GM23248 (cell line): ENCODE data around the gene P2RX7. TPM values are rescaled to one million over a fixed set of nuclear protein-coding genes. Genes with fewer than 3 reads are reported as not detected.

Experiments used
- DNase-seq: peaks from one replicate; pipeline ENCODE4 v3.0.0-alpha.2; 2015
- H2AFZ ChIP-seq: fragments of 200-600 bp; sonication (generic); 2 replicates; pipeline ENCODE4 v1.6.1; 2016; ENCODE audit warnings: antibody characterized with exemption
- H3F3A ChIP-seq: fragments of 200-600 bp; sonication (generic); 2 replicates; pipeline ENCODE4 v1.6.1; 2016; ENCODE audit warnings: mild to moderate bottlenecking, antibody characterized with exemption, mixed run types; ENCODE audit not compliant: insufficient read depth
- H3K27ac ChIP-seq: fragments of 200-600 bp; sonication (generic); 2 replicates; pipeline ENCODE4 v1.5.1; 2016; ENCODE audit warnings: mild to moderate bottlenecking
- H3K27me3 ChIP-seq: fragments of 200-600 bp; sonication (generic); replicated peaks from 2 replicates; pipeline ENCODE4 v1.6.1; 2016; ENCODE audit warnings: mild to moderate bottlenecking; ENCODE audit not compliant: insufficient read depth
- H3K36me3 ChIP-seq: fragments of 200-600 bp; sonication (generic); 2 replicates; pipeline ENCODE4 v1.6.1; 2016; ENCODE audit warnings: low read depth, mild to moderate bottlenecking
- H3K4me1 ChIP-seq: fragments of 200-600 bp; sonication (generic); 2 replicates; pipeline ENCODE4 v1.6.1; 2016; ENCODE audit warnings: mild to moderate bottlenecking; ENCODE audit not compliant: insufficient read depth
- H3K4me2 ChIP-seq: fragments of 200-600 bp; sonication (generic); one replicate; pipeline ENCODE4 v1.6.1; 2016; ENCODE audit warnings: mild to moderate bottlenecking; ENCODE audit not compliant: unreplicated experiment
- H3K4me3 ChIP-seq: fragments of 200-600 bp; sonication (generic); 2 replicates; pipeline ENCODE4 v1.5.1; 2016; ENCODE audit warnings: mild to moderate bottlenecking
- H3K79me2 ChIP-seq: fragments of 200-600 bp; sonication (generic); 2 replicates; pipeline ENCODE4 v1.6.1; 2016; ENCODE audit warnings: mild to moderate bottlenecking; ENCODE audit not compliant: insufficient read depth
- H3K9ac ChIP-seq: fragments of 200-600 bp; sonication (generic); 2 replicates; pipeline ENCODE4 v1.6.1; 2016; ENCODE audit warnings: mild to moderate bottlenecking
- H3K9me2 ChIP-seq: fragments of 200-600 bp; sonication (generic); 2 replicates; pipeline ENCODE4 v1.6.1; 2016; ENCODE audit warnings: mixed run types, mild to moderate bottlenecking, moderate library complexity; ENCODE audit not compliant: insufficient read depth
- H3K9me3 ChIP-seq: fragments of 200-600 bp; sonication (generic); one replicate; pipeline ENCODE4 v1.6.1; 2017; ENCODE audit warnings: low read depth
- H4K20me1 ChIP-seq: fragments of 200-600 bp; sonication (generic); 2 replicates; pipeline ENCODE4 v1.6.0; 2016; ENCODE audit not compliant: insufficient read depth
- EZH2 ChIP-seq: fragments of 200-600 bp; sonication (generic); IDR thresholded peaks from 2 replicates; pipeline ENCODE4 v1.6.1; 2018; ENCODE audit warnings: antibody characterized with exemption, mild to moderate bottlenecking; ENCODE audit not compliant: insufficient read depth, poor library complexity, severe bottlenecking
- EZH2phosphoT487 ChIP-seq: fragments of 200-600 bp; sonication (generic); IDR thresholded peaks from 2 replicates; pipeline ENCODE4 v1.6.1; 2018; ENCODE audit warnings: antibody characterized with exemption, moderate library complexity, mild to moderate bottlenecking, low read depth; ENCODE audit not compliant: insufficient read depth
- WGBS, 2 experiments: methylation state at CpG; one replicate each; pipeline ENCODE4 v1.1.6; 2015 to 2017; ENCODE audit warnings: low lambda C conversion rate in 2 of 2, low coverage in 1 of 2; ENCODE audit errors: missing lambda C conversion rate in 2 of 2; 5-methylcytosine and 5-hydroxymethylcytosine counted together
- in situ Hi-C: fragments of 300-500 bp; cut with MboI; formaldehyde crosslinking; loops from 2 replicates; pipeline ENCODE4 v1.15.0; 2020
- polyA plus RNA-seq: library from polyadenylated mRNA; unstranded; fragments of >200 nt; fragmentation: Nextera tagmentation; extraction: Ambion mirVana; gene quantifications from 2 replicates; pipeline ENCODE4 v1.2.1, GENCODE V29; 2016
- total RNA-seq: library from RNA; depleted of rRNA; stranded (reverse); fragments of >200 nt; shearing (Covaris generic); gene quantifications from 2 replicates; pipeline ENCODE4 v1.2.3, GENCODE V29; 2014

Gene P2RX7
- total and polyA plus RNA-seq, 2 experiments from 2014 or later, result 0.53 to 0.54 TPM

DNA sequence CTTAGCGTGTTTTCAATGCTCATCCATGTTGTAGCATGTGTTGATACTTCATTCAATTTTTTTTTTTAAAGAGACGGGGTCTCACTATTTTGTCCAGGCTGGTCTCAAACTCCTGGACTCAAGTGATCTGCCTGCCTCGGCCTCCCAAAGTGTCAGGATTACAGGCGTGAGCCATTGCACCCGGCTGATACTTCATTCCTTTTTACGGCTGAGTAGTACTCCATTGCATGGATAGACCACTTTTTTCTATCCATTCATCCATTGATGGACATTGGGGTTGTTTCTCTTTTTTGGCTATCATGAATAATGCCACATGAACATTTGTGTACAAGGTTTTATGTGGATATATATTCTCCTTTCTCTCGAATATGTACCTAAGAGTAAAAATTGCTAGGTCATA is 1.2 kb downstream of the P2RX7 start:
- in situ Hi-C loops, result no loop called here
- no peak overlapping the region for H3K4me3 ChIP-seq
- 88 to 89% methylated on average over 7 of the region's 7 CpGs for WGBS, 2 experiments
- no peaks in the 10 kb centered on the region for H3K9me2 ChIP-seq
- H4K20me1 ChIP-seq, result no peaks in the 10 kb centered on the region
- DNase-seq, result no peak
- H3K4me2 ChIP-seq, result peak overlapping the region; percentile 81
- H3K9me3 ChIP-seq, result no peaks in the 10 kb centered on the region
- no peaks in the 10 kb centered on the region for H3K79me2 ChIP-seq
- H3K9ac ChIP-seq, result peak overlapping the region; percentile 56
- H3K27ac ChIP-seq, result no peak overlapping the region
- TF ChIP-seq EZH2, result no peak
- TF ChIP-seq EZH2phosphoT487, result no peak
- H2AFZ ChIP-seq, result no peak overlapping the region
- no peaks in the 10 kb centered on the region; the same call in 1 of the 2 replicates for H3K27me3 ChIP-seq
- H3F3A ChIP-seq, result 0 out of 2 replicates have a peak, but pooled peaks cover 7% of the 10 kb centered on the region
- no peaks in the 10 kb centered on the region for H3K4me1 ChIP-seq
- H3K36me3 ChIP-seq, result no peaks in the 10 kb centered on the region

DNA sequence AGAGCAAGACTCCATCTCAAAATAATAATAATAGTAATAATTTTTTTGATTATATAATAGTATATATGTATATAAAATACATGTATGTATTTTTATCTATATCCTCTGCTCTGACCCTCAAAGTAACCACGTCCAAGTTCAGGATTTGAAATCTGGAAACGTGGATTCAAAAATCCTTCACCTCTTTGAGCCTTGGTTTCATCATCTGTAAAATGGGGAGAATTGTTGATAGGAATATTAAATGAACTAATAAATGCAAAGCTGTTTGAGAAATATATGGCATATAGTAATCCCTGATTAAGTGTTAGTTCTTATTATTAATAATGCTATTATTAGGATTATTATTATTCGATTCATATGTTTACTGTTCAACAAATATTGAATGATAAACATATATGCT is 2.6 kb downstream of the P2RX7 start:
- no peaks in the 10 kb centered on the region for H3K27me3 ChIP-seq
- H3K36me3 ChIP-seq, result no peaks in the 10 kb centered on the region
- H3K4me1 ChIP-seq, result no peaks in the 10 kb centered on the region
- WGBS, 2 experiments, result 88 to 89% methylated on average over 3 of the region's 3 CpGs
- H3K79me2 ChIP-seq, result no peaks in the 10 kb centered on the region
- no peak overlapping the region for H3K4me2 ChIP-seq
- no peaks in the 10 kb centered on the region for H3K9me3 ChIP-seq
- H4K20me1 ChIP-seq, result no peaks in the 10 kb centered on the region
- H3K9me2 ChIP-seq, result no peaks in the 10 kb centered on the region
- no peak for DNase-seq
- 0 out of 2 replicates have a peak, but pooled peaks cover 7% of the 10 kb centered on the region for H3F3A ChIP-seq
- no peak overlapping the region for H3K9ac ChIP-seq
- H3K4me3 ChIP-seq, result no peak overlapping the region
- TF ChIP-seq EZH2 (no peak), EZH2phosphoT487 (no peak)
- no peak overlapping the region for H2AFZ ChIP-seq
- no peak overlapping the region for H3K27ac ChIP-seq
- in situ Hi-C loops, result no loop called here

DNA sequence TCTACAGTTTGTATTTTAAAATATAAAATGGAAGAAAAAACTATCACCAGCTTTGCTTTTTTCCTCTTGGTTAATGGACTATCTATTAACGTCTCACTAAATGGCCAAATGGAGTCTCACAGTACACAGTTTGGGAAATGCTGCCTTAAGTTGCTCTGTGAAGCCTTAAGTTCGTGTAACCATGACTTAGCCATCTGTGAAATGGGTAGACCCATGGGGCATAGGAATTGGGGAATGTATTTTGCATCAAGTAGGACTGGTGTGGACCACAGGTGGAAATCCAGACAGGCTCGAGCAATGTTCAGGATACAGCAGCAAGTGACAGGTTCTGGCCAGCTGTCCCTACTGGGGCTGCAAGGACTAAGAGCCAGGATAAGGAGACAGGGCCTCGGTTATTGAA is 4.8 kb downstream of the P2RX7 start:
- no peak for TF ChIP-seq EZH2
- no peak for TF ChIP-seq EZH2phosphoT487
- H3K27me3 ChIP-seq, result no peaks in the 10 kb centered on the region
- in situ Hi-C loops, result no loop called here
- no peak overlapping the region for H3K27ac ChIP-seq
- no peaks in the 10 kb centered on the region for H3K36me3 ChIP-seq
- H3K9me3 ChIP-seq, result no peaks in the 10 kb centered on the region
- H3K9me2 ChIP-seq, result no peaks in the 10 kb centered on the region
- no peak for DNase-seq
- no peaks in the 10 kb centered on the region for H4K20me1 ChIP-seq
- H3F3A ChIP-seq, result 0 out of 2 replicates have a peak, but pooled peaks cover 7% of the 10 kb centered on the region
- no peaks in the 10 kb centered on the region for H3K79me2 ChIP-seq
- 75 to 81% methylated on average over 4 of the region's 4 CpGs for WGBS, 2 experiments
- no peak overlapping the region for H2AFZ ChIP-seq
- H3K9ac ChIP-seq, result no peak overlapping the region
- no peak overlapping the region for H3K4me2 ChIP-seq
- no peak overlapping the region for H3K4me3 ChIP-seq
- H3K4me1 ChIP-seq, result no peaks in the 10 kb centered on the region

DNA sequence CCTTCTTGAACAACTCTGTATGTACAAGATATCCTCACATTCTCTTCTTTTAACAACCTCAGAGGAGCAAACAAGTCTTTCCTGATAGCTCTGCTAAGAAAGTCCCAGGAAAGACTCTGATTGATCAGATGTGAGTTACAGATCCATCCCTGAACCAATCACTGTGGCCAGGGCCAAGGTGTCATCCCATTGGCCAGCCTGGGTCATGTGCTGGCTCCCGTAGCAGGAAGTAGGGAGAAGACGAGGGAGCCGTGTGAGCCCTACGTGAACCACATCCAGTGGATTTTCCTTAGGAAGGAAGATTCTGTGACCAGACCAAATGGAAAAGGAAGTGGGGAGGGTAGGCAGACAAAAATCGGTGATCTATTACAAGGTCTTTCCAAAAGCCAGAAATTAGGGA is 5.6 kb downstream of the P2RX7 start:
- Histone ChIP-seq H3K36me3 (no peaks in the 10 kb centered on the region), H3K9me2 (no peaks in the 10 kb centered on the region)
- DNase-seq, result no peak

DNA sequence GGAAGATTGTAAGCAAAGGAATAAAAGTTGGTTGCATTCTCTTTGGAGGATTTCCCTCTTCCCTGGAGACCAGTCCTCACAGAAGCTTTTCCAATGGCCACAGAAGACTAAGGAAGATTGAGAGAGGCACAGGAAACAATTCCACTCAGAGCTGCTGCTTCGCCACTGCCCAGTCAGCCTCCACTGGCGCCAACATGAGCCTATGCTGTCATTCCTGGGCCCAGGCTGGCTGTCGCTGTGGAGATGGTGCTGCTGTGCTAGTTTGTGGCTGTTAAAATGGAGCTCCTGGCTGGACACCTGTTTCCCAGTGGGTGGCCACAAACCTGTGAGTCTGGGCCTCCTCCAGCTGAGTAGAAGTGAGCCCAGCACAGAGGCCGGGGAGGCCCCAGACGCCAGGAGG is 6.6 kb downstream of the P2RX7 start:
- H4K20me1 ChIP-seq, result no peaks in the 10 kb centered on the region
- TF ChIP-seq EZH2 (no peak), EZH2phosphoT487 (no peak)
- no peak overlapping the region for H3K9ac ChIP-seq
- H3K4me2 ChIP-seq, result no peak overlapping the region
- H3K4me3 ChIP-seq, result no peak overlapping the region
- no peaks in the 10 kb centered on the region for H3K27me3 ChIP-seq
- H3K4me1 ChIP-seq, result peaks cover 5% of the 10 kb centered on the region; the same call in 1 of the 2 replicates
- H2AFZ ChIP-seq, result no peak overlapping the region
- no peak for DNase-seq
- no peak overlapping the region for H3K27ac ChIP-seq
- 79 to 87% methylated on average over 5 of the region's 5 CpGs for WGBS, 2 experiments
- H3K9me2 ChIP-seq, result no peaks in the 10 kb centered on the region
- H3F3A ChIP-seq, result peaks cover 6% of the 10 kb centered on the region
- in situ Hi-C loops, result no loop called here
- H3K36me3 ChIP-seq, result no peaks in the 10 kb centered on the region
- H3K79me2 ChIP-seq, result no peaks in the 10 kb centered on the region
- no peaks in the 10 kb centered on the region for H3K9me3 ChIP-seq

More for the DNA sequence above, 5.6 kb downstream of the P2RX7 start:
- no peak overlapping the region for H3K4me2 ChIP-seq
- H3K4me3 ChIP-seq, result no peak overlapping the region
- H2AFZ ChIP-seq, result no peak overlapping the region
- no peaks in the 10 kb centered on the region for H3K9me3 ChIP-seq
- H3K9ac ChIP-seq, result no peak overlapping the region
- no peak overlapping the region for H3K27ac ChIP-seq
- no peaks in the 10 kb centered on the region for H3K27me3 ChIP-seq
- TF ChIP-seq EZH2, result no peak
- no peak for TF ChIP-seq EZH2phosphoT487
- in situ Hi-C loops, result no loop called here
- no peaks in the 10 kb centered on the region for H3K79me2 ChIP-seq
- 0 out of 2 replicates have a peak, but pooled peaks cover 7% of the 10 kb centered on the region for H3F3A ChIP-seq
- 86 to 92% methylated on average over 5 of the region's 5 CpGs for WGBS, 2 experiments
- no peaks in the 10 kb centered on the region for H3K4me1 ChIP-seq
- H4K20me1 ChIP-seq, result no peaks in the 10 kb centered on the region
